GM19463 (cell line): Measurements from ENCODE around the gene HINT1.
"Not testable (repeated sequence)": the region's sequence is repeated elsewhere in the genome, so short reads cannot be mapped to it uniquely, and the experiment has no call there.

Source experiments
- ATAC-seq: cut with Tn5 transposase; IDR thresholded peaks from one replicate; pipeline ENCODE4 v1.9.1; 2021; ENCODE audit warnings: mild to moderate bottlenecking, moderate library complexity; ENCODE audit not compliant: unreplicated experiment

HINT1 gene

DNA sequence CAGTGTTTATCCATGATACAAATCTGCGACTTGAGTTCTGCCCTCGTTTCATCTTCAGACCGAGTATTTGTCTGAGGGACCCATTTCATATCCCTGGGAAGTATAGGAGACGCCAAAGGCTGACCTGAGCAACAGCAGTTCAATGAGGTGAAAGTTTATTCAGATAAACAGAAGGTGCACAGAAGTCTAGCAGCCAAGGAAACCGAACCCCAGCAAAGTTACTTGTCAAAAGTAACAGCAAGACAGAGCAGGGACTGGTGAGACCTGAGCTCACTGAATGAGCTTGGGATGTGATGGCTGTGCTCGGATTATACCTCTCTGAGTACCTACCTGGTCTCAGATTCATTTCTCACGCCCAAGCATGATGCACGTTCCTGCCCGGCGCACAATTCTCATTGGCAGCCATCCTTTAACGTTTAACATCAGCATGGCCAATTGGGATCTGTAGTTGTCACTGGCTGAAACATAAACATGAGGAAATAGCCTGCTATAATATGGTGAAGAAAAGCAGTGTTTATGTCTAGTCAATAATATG, 6.3 kb upstream of the HINT1 start:
- ATAC-seq: no peak

DNA sequence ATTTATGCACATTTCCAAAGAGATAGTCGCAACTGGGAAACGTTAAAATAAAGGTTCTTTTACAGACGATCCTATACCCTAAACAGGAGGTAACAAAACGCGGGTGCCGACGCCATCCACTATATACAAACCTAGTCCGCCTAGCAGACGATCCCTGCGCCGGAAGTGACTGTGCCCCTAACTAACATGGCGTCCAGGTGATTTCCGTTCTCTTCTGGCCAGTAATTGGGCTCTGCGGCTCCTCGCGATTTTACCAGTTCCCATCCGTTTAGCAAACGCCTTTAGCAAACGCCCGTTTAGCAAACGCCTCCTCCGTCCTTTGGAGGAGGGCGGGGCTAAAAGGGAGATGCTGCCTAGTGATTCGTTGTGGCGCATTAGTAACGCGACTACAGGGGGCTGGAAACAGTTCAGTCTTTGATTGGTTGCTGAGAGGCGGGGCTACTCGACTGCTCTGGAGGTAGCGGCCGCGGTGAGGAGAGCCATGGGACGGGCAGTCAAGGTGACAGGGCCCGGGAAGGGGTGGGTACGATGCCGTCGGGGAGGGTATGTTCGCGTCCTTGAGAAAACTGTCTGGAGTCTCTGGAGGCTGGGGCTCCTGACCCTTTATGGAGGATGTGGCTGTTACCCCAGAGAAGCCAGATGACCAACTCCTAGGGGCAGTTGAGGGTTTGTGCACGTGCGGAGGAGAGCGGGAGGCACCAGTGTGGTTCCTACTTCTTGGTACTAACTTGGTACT, 5.7 kb upstream of the HINT1 start, which contains the start of gene LYRM7:
Gene LYRM7 (plus strand): TSS at position 405 of the 736 bp plus-strand sequence. CDS start 77 bp downstream, at position 482.
- peak; percentile 95 for ATAC-seq

DNA sequence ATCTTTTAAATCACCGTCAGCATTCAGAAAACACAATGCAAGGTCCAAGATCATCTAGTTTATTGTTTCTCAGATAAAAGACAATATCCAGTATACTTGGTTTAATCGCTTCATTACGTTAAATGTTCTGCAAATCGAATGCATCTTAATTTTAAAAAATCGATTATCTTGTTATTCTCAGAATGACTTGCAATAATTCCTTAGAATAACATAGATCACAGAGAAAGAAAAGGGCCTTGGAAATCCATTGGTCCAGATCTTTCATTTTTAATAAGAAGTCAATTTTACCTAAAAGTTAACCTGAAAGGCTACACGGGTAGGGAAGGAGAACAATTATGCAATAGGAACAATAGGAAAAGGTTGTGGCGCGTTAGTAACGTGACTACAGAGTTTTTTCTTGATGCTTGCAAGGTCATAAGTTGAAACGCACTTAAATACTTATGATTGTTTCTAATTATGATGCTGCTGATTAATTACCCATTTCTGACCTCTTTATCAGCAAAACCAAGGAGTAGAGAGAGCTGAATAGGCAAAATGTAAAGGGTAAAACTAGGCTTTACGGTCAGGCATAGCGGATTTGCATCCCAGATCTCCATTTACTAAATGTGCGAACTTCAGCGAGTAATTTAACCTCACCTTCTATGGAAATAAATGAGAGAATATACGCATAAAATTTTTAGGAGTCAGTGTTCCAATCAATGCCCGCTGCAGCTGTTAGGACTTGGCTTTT, 4.9 kb upstream of the HINT1 start:
- ATAC-seq: no peak

DNA sequence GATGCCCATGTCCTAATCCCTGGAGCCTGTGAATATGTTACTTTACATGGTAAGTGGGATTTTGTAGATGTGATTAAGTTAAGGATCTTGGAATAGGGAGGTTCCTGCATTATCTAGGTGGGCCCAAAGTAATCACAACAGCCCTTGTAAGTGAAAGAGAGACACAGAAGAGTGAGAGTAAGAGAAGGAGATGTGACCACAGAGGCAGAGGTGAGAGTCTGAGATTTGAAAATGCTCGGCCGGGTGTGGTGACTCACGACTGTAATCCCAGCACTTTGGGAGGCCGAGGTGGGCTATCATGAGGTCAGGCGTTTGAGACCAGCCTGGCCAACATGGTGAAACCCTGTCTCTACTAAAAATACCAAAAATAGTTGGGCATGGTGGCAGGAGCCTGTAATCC, 2.6 kb upstream of the HINT1 start:
- no peak for ATAC-seq

DNA sequence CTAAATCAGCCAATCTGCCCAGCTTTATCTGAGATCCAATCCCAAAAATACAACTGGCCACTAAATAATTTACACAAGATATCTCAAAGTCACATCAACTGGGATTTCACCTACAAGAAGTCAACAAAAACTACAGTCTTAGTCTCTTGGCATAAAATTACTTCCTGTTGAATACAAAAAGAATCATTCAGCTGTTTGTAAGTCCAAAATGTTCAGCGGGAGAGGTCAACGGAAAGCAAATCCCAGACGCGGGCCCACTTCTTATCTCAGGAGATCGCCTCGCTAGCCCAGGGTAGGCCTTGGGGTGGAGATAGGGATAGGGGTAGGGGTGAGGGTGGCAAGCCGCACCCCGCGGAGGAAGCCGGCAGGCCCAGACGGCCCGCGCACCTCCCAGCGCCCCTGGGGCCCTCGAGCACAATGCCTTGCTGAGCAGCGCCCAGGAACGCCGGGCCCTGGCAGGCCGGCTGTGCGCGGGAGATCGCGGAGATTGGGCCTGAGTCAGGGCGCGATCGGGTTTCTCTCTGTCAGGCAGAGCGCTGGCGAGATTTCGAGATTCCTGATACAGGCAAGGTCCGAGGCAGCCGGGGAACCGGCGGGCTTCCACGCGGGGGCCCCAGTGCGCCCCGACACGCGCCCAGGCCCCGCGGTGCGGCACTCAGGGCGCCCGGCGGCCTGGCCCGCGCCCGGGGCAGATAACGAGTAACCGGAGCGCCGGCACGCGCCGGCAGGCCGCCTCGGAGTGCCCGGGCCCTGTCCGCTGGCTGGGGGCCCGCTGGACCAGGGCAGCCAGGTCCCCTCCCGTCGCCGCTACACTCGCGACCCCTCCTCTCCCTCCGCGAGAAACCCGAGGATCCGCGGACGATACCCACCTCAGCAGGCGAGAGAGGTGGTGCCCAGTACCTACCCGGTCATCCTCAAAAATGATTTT, 601 bp downstream of the HINT1 start:
- ATAC-seq: peak; percentile 60

DNA sequence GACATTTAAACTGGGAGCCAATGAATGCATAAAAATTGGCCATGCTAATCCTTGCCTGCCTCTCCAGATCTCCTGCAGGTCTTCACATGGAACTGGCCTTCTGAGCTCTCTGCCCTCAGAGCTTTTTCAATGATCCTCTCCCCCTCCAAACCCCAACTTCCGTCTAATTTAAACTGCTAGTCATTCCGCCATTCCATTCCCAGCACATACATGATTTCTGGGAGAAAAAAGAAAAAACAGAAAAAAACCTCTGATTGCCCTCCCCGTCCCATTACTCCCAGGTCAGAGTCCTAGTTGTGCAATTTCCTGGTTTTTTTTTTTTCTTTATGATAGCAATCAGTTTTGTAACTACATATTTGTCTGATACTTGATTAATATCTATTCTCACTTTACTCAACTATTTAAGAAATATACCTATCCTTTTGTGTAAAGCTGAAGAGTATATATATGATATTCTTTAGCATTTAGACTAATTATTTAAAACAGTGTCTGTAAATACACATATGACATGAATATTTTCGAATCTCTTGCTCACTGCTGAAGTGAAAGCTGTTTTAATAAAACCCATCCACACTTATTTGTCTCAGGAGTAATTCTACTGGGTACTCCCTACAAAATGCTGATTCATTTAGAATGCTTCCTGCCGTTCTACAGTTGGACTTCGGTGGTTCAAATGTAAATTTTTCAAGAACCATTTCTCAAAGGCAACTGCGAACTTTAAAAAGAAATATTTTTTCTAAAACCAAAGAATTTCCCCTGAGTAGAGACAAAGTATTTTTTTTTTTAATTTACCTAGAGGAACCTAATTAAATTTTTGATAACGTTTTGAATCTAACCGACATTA, 1.6 kb downstream of the HINT1 start:
- ATAC-seq: no peak

DNA sequence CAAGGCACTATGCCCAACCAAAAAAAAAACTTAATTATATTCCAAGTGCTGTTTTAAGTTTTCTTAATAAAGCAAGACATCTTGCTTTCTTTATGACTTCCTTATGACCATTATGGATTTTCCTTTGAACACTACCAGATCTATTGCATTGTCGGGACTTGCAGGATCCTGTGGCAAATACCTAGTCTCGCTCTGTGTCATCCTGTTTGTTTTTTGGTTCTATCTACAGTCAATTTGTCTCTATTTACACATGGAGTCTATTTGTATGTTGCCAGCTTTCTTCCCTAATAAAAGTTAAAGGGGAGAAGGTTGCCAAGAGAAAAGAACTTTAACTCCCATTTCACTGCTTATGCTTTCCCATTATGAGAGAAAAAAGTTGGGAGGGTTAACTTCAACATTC, 4.9 kb downstream of the HINT1 start:
- no peak for ATAC-seq

DNA sequence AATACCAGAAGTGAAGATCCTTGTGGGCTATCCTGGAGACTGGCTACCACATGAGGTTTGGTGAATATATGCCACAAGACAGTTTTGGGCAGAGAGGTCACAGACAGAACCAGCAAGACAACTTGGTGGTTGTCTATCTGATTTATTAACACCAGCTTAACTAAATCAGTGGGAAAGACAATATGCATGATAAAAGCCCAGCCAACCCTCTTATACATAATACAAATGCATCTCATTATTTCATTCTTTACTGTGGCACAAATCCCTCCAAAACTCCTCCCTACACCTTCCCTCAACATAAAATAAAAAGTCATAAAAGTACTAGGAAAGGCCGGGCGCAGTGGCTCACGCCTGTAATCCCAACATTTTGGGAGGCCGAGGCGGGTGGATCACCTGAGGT, 8.1 kb downstream of the HINT1 start:
- no peak for ATAC-seq

DNA sequence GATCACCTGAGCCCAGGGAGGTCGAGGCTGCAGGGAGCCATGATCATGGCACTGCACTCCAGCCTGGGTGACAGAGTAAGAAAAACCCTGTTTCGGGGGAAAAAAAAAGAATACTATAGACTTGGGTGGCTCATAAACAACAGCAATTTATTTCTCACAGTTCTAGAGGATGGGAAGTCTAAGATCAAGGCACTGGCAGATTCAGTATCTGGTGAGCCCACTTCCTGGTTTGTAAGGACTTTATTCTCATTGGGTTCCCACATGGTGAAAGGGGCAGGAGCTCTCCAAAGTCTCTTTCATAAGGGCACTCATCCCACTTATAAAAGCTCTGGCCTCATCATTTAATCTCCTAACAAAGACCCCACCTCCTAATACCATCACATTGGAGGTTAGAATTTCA, 8.7 kb downstream of the HINT1 start:
- no peak for ATAC-seq

DNA sequence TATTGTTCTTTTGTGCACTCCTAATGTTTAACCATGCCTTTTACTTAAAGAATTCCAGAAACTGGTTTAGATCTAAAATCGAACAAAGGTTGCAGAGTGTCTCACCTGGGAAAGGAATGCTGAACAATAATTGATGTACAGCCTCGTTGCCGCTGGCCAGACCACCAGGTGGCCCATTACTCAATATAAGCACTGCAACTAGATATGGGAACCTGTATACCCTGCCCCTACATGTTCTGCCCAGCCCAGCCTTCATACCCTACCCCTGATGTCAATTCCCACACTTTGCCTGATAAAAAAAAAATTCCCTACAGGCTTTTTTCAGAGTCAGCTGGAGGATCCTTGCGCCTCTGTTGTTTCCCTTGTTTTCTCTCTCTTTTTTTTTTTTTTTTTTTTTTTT, 13.8 kb downstream of the HINT1 start:
- no peak for ATAC-seq

DNA sequence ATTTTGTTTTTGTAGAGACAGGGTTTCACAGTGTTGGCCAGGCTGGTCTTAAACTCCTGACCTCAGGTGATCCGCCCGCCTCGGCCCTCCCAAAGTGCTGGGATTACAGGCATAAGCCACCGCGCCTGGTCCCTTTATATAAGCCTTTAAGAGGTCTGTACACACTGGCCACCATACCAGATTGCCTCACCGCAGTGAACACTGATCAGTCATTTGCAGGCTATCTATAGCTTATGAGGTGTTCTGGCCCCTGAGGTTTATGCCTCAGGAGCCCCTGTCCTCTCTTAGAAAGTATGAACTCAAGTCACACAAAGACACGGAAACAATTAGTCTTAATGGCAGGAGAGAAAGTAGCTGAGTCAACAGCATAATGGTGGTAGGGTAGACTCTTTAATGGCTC, 14.6 kb downstream of the HINT1 start:
- ATAC-seq: no peak

DNA sequence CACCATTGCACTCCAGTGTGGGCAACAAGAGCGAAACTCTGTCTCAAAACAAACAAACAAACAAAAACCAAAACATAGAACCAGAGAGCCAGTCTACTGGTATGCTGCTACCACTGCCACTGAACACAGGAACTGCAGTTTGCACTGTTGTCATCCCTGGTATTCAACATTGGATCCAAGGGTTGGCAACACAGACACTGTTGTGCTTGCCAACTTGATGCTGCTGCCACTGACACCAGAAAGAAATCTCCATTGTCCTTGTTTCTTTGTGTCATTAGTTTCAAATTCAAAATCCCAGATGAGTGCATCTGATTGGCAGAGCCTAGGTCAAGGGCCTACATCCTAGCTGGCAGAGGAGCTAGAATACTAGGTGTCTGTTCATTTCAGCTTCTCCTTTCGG, 16.2 kb downstream of the HINT1 start:
- no peak for ATAC-seq

DNA sequence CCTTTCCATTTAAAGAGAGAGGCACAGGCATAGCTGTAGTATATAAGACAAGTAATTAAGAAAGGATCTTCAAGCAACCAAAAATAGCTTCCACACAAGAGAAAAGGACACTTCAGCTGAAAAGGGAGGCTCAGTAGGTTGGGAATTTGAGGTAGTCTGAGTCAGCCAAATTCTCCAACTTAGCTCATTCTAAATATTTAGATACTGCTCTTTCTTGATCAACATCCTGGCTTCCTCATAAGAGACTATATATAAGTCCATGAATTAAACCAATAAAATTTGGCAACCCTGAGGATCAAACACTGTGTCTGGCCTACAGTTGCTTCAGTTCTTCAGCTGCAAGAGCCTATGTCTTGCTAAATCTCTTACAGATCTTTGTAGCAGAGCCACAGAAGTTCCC, 17.8 kb downstream of the HINT1 start:
- ATAC-seq: no peak

DNA sequence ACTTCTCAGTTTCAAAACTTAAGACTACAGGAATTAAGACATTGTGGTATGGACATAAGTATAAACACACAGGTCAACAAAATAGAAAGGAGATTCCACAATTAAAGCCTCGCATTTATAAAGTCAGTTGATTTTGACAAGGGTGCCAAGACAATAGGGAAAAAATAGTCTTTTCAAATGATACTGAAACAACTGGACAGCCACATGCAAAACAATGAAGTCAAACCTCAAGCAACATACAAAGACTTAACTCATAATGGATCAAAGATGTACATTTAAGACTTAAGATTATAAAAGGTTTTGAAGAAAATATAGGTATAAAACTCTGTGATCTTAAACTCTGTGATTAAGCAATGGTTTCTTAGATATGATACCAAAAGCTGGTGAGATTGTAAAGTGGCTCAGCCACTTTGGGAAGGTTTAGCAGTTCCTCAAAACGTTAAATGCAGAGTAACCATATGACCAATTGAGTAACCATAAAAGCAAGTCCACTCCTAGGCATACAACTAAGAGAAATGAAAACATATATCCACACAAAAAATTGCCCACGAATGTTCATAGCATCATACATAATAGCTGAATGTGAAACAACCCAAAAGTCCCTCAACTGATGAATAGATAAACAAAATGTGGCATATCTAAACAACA, 22.0 kb downstream of the HINT1 start:
- ATAC-seq: no peak

DNA sequence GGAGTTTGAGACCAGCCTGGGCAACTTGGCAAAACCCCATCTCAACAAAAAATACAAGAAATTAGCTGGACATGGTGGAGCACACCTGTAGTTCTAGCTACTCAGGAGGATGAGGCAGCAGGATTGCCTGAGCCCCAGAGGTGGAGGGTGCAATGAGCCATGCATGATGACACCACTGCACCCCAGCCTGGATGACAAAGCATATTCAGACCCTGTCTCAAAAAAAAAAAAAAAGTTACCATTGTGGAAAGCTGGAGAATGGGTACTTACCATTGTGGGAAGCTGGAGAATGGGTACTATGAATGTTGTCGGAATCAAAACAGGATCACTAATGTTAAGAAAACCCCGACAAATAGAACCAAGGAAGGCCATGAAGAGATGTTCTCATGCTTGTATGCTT, 25.7 kb downstream of the HINT1 start:
- ATAC-seq: no peak

DNA sequence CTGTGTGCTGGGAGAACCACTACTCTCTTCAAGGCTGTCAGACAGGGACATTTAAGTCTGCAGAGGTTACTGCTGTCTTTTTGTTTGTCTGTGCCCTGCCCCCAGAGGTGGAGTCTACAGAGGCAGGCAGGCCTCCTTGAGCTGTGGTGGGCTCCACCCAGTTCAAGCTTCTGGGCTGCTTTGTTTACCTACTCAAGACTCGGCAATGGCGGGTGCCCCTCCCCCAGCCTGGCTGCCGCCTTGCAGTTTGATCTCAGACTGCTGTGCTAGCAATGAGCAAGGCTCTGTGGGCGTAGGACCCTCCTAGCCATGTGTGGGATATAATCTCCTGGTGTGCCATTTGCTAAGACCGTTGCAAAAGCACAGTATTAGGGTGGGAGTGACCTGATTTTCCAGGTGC, 26.6 kb downstream of the HINT1 start:
- ATAC-seq: not testable (repeated sequence)

DNA sequence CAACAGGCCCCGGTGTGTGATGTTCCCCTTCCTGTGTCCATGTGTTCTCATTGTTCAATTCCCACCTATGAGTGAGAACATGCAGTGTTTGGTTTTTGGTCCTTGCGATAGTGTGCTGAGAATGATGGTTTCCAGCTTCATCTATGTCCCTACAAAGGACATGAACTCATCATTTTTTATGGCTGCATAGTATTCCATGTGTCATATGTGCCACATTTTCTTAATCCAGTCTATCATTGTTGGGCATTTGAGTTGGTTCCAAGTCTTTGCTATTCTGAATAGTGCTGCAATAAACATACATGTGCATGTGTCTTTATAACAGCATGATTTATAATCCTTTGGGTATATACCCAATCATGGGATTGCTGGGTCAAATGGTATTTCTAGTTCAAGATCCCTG, 32.0 kb downstream of the HINT1 start:
- not testable (repeated sequence) for ATAC-seq

DNA sequence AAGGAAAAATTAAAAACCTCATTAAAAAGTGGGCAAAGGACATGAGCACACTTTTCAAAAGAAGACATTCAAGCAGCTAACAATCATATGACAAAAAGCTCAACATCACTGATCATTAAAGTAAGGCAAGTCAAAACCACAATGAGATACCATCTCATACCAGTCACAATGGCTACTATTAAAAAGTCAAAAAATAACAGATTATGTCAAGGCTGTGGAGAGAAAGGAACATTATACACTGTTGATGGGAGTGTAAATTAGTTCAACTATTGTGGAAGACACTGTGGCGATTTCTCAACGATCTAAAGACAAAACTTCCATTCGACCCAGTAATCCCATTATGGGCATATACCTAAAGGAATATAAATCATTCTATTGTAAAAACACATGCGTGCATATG, 35.8 kb downstream of the HINT1 start:
- no peak for ATAC-seq

DNA sequence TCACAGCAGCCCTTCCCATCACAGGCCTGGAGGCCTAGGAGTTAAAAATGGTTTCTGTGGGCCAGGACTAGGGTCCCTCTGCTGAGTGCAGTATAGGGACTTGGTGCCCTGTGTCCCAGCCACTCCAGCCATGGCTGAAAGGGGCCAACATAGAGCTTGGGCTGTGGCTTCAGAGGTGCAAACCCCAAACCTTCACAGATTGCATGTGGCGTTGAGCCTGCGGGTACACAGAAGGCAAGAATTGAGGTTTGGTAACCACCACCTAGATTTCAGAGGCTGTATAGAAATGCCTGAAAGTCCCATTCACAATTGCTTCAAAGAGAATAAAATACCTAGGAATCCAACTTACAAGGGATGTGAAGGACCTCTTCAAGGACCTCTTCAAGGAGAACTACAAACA, 37.8 kb downstream of the HINT1 start:
- not testable (repeated sequence) for ATAC-seq

DNA sequence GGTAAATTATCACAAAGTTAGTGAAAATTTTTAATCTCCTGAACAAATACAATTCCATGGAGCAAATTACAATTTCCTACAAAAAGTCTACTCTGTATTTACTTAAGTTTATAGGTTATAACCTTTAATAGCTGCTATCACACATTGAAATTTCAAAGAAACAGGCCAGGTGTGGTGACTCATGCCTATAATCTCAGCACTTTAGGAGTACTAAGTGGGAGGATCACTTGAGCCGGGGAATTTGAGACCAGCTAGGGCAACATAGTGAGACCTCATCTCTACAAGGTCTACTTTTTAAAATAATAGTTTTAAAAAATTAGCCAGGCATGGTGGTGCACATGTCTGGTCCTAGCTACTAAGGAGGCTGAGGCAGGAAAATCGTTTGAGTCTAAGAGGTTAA, 50.3 kb downstream of the HINT1 start:
- no peak for ATAC-seq
